ENCODE results near the gene CENPN.

The CENPN gene

DNA sequence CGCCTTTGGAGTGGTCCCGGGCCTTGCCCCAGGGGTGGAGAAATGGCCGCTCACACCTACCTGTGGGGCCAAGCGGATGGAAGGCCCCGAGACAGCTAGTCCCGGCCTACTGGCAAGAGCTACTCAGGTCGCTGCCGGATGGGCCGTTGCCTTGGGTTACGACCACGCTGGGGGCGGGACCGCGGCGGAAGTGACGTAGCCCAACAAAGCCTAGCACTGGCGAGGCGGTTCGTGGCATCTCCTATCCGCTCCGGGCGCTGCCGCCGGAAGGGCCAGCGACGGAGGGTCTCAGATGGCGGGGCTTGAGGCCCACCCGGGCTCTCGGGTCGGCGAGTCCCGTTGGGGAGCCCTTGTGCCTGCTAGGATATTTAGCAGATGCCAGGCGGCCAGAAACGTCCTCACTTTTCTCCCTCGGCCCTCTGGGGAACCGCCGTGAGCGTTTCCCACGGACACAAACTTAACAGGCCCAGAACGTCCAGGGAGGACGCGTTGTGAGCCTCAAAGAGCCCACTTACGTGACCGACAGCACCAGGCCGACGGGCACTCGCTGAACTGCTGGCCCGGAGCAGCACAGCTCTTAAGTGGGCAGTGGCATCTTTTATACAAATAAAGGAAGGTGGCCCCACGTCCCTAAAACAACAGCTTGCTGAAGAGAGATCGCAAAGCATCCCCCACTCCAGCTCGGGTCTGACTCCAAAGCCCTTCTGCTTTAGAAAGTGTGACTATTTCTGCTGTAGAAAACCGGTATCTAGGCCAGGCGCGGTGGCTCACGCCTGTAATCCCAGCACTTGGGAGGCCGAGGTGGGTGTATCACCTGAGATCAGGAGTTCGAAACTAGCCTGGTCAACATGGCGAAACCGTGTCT lies 70.3 kb downstream of the CENPN start, which contains the start of gene C16orf46:
TSS of gene C16orf46 (minus strand) at position 163 of the 865 bp plus-strand sequence. CDS start 13,283 bp downstream, outside the sequence.
- peak; percentile 84 to 100 (median 97) for DNase-seq

DNA sequence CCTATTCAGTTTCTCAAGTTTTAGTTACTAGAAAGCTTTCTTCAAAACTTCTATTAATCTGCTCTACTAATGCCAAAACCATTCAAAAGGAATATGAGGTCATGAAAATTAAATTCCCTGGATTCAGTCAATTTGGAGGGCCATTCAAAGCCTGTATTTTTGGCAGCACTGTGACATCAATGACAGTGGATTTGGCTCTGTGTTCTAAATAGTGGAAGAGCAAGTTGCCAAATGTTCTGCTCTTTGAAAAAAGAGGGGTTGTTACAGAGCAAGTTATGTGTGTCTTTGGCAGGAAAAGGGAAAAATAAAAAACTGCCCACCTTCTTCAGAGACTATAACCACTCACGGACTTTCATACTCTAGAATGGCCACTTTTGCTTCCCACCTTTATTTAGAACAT lies 73.2 kb downstream of the CENPN start:
- DNase-seq: no peak

DNA sequence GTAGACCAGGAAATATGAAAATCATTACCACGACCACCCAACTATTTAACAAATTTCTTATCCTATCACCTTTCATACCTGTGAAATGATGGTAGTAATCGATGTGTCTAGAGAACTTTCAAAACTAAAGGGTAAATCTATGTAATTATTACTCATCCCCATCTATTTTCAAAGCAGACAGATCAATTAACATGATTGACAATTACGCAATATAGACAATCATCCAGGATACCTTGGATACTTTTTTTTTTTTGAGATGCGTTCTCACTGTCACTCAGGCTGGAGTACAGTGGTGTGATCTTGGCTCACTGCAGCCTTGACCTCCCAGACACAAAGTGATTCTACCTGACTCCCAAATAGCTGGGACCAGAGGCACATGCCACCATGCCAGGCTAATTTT lies 74.0 kb downstream of the CENPN start:
- no peak for DNase-seq

All from hypothalamus (tissue), 51 donors.